ENCODE results near the gene ETV6. TPM values are rescaled to one million over a fixed set of nuclear protein-coding genes. Genes with fewer than 3 reads are reported as not detected.

Gene ETV6
- total RNA-seq, 1 experiment from 2014 or later, result 17.2 TPM

DNA sequence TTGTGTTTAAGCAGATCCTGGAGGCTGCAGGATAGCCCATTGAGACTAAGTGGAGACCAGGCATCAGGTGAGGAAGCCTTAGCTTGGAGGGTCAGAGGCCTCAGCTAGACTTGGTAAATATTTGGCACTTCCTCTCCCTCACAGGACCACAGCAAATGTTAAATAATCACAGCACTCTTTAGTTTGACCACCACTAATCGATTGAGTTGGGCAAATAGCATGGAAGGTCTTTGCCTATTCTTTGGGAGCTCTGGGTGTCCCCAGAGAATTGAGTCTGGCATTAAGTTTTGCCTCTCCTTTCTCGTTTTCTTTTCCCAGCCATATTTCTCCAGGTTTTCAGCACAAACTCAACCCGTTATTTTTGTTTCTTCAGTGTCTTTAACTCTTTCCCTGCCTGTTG, 61.4 kb downstream of the ETV6 start:
- Histone ChIP-seq H3K36me3 (ENCODE audit: control insufficient read depth, insufficient read depth, low read length) (no peaks in the 10 kb centered on the region), H3K9me3 (ENCODE audit: control insufficient read depth, insufficient read depth, low read depth, low read length) (no peaks in the 10 kb centered on the region), H3K4me1 (ENCODE audit: control insufficient read depth, insufficient read depth, low read length) (no peaks in the 10 kb centered on the region), H3K4me3 (ENCODE audit: low read depth in 2 of 2, low read length in 2 of 2) (no peak overlapping the region), H3K27me3 (ENCODE audit: control insufficient read depth, insufficient read depth, low read length) (no peaks in the 10 kb centered on the region), H3K27ac (ENCODE audit: low read length) (no peak overlapping the region)
- intact Hi-C loops (cut with micrococcal nuclease; ENCODE audit: unreplicated experiment), result no loop called here
- TF ChIP-seq POLR2AphosphoS5 (IDR thresholded peaks at IDR 0.05; ENCODE audit: low read depth, low read length) (no peak), TCF7L2 (IDR thresholded peaks at IDR 0.05; ENCODE audit: low read depth, low read length) (no peak), SIN3A (IDR thresholded peaks at IDR 0.05; ENCODE audit: borderline replicate concordance, insufficient read depth, low read depth, low read length) (no peak)
- TF ChIP-seq, protein P1, sequence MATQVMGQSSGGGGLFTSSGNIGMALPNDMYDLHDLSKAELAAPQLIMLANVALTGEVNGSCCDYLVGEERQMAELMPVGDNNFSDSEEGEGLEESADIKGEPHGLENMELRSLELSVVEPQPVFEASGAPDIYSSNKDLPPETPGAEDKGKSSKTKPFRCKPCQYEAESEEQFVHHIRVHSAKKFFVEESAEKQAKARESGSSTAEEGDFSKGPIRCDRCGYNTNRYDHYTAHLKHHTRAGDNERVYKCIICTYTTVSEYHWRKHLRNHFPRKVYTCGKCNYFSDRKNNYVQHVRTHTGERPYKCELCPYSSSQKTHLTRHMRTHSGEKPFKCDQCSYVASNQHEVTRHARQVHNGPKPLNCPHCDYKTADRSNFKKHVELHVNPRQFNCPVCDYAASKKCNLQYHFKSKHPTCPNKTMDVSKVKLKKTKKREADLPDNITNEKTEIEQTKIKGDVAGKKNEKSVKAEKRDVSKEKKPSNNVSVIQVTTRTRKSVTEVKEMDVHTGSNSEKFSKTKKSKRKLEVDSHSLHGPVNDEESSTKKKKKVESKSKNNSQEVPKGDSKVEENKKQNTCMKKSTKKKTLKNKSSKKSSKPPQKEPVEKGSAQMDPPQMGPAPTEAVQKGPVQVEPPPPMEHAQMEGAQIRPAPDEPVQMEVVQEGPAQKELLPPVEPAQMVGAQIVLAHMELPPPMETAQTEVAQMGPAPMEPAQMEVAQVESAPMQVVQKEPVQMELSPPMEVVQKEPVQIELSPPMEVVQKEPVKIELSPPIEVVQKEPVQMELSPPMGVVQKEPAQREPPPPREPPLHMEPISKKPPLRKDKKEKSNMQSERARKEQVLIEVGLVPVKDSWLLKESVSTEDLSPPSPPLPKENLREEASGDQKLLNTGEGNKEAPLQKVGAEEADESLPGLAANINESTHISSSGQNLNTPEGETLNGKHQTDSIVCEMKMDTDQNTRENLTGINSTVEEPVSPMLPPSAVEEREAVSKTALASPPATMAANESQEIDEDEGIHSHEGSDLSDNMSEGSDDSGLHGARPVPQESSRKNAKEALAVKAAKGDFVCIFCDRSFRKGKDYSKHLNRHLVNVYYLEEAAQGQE (IDR thresholded peaks at IDR 0.05; ENCODE audit: insufficient read depth in 1 of 2, low read depth in 2 of 2, low read length in 1 of 2), result no peak
- TF ChIP-seq, protein P2, sequence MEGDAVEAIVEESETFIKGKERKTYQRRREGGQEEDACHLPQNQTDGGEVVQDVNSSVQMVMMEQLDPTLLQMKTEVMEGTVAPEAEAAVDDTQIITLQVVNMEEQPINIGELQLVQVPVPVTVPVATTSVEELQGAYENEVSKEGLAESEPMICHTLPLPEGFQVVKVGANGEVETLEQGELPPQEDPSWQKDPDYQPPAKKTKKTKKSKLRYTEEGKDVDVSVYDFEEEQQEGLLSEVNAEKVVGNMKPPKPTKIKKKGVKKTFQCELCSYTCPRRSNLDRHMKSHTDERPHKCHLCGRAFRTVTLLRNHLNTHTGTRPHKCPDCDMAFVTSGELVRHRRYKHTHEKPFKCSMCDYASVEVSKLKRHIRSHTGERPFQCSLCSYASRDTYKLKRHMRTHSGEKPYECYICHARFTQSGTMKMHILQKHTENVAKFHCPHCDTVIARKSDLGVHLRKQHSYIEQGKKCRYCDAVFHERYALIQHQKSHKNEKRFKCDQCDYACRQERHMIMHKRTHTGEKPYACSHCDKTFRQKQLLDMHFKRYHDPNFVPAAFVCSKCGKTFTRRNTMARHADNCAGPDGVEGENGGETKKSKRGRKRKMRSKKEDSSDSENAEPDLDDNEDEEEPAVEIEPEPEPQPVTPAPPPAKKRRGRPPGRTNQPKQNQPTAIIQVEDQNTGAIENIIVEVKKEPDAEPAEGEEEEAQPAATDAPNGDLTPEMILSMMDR (IDR thresholded peaks at IDR 0.05), result no peak
- ChIA-PET POLR2A (no interaction called here), CTCF (no interaction called here)
- BruUV-seq (replicated peaks), result no TSS peak
- DNase-seq (ENCODE audit: low read depth, low spot score) (no peak), ATAC-seq (no peak)
- in situ Hi-C loops (cut with HindIII; ENCODE audit: low pct_unique_long_range_greater_than_20kb, low sequenced_read_pairs), result no loop called here

DNA sequence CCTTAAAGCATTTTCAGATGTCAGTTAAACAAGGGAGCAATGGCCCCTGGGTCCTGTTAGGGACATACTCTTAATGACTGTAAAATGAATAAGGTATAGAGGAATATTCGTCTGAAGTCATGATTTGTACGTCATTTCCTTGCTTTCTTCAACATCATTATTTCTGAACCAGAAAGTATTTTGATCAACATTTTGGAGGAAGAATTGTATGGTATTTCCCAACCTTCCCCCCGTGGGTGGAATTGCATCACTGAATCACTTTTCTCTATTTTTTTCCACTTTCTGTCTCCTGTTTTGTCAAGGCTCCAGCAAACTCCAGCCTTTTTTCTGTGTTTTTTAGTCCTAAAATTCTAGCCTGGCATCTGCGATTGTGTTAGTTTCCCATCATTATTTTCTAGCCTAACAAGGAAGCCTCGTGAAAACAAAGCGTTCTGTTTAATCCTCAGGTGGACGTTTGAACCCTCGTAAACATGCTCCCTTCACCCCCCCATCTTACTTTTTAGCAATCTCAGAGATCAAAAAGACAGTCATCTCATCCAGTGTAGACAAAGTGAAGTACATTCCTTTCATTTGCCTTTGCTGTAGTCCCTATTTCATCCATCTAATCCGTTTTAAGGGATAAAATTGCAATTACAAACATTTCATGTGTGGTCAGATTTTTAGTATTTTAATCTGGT, 62.3 kb downstream of the ETV6 start:
- ChIA-PET CTCF (no interaction called here), POLR2A (no interaction called here)
- no peaks in the 10 kb centered on the region for H3K36me3 ChIP-seq (ENCODE audit: control insufficient read depth, insufficient read depth, low read length)
- DNase-seq (ENCODE audit: low read depth, low spot score) (no peak), ATAC-seq (no peak)
- no peaks in the 10 kb centered on the region for H3K27me3 ChIP-seq (ENCODE audit: control insufficient read depth, insufficient read depth, low read length)
- no TSS peak for BruUV-seq (replicated peaks)
- H3K9me3 ChIP-seq (ENCODE audit: control insufficient read depth, insufficient read depth, low read depth, low read length), result no peaks in the 10 kb centered on the region
- in situ Hi-C loops (cut with HindIII; ENCODE audit: low pct_unique_long_range_greater_than_20kb, low sequenced_read_pairs), result no loop called here
- H3K27ac ChIP-seq (ENCODE audit: low read length), result no peak overlapping the region
- no peaks in the 10 kb centered on the region for H3K4me1 ChIP-seq (ENCODE audit: control insufficient read depth, insufficient read depth, low read length)
- no peak overlapping the region for H3K4me3 ChIP-seq (ENCODE audit: low read depth in 2 of 2, low read length in 2 of 2)
- intact Hi-C loops (cut with micrococcal nuclease; ENCODE audit: unreplicated experiment), result no loop called here
- TF ChIP-seq, protein P2 (IDR thresholded peaks at IDR 0.05), result no peak
- TF ChIP-seq, protein P1 (IDR thresholded peaks at IDR 0.05; ENCODE audit: insufficient read depth in 1 of 2, low read depth in 2 of 2, low read length in 1 of 2), result no peak
- TF ChIP-seq POLR2AphosphoS5 (IDR thresholded peaks at IDR 0.05; ENCODE audit: low read depth, low read length) (no peak), SIN3A (IDR thresholded peaks at IDR 0.05; ENCODE audit: borderline replicate concordance, insufficient read depth, low read depth, low read length) (no peak), TCF7L2 (IDR thresholded peaks at IDR 0.05; ENCODE audit: low read depth, low read length) (no peak)

Measured in Panc1 (cell line).